ENCODE results near the gene ZNF516.

ZNF516 gene

DNA sequence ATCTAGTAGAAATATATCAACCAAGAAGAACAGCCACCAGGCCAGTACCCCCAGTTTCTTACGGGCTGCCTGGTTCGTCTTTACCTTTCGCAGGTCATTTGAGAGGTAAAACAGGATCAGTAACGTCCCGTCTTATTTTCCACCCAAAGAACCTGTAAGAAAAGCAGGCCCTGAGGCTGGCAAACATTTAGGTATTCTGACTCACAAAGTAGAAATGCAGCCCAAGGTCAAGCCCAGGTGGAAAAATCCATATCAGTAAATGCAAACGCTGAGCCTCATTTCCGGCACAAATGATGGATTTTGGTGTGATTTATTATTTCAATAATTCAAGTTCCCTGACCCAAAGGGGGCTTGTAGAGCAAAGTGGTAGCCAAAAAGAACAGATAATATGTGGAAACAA is 171.2 kb downstream of the ZNF516 start:
- DNase-seq, result no peak

DNA sequence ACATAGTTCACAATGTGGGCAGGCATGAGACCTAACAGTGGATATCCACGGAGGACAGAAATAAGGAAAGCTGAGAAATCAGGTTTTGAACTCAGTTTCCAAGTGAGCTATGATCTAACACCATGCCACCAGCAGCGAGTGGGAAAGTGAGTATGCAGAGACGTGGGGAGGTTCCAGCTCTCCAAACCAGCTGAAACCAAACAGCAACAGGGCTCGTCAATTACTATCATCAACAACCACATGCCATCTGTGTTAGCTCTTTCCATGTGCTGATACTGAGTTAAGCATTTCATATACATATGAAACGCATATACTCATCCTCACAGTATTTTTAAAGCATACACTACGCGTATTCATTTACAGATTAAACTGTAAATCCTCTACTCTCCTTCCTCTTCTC is 172.4 kb downstream of the ZNF516 start:
- DNase-seq, result no peak

DNA sequence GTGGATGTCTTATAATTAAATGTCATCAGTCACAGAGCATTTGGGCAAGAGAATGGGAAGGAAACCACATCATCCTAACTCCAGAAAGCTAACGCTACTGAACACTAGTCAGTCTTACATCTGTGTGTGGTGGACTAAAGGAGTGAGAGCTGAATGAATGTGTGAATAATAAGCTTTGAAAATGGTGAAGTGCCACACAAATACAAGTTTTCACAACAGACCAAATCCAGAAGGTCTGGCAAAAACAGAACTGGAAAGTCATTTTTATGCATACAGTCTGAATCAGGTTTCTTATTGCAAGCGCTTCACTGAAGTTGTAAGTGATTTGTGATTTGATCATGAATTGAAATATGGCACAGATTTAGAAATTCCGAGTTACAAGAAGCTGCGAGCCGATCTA is 175.7 kb downstream of the ZNF516 start:
- DNase-seq, result no peak

DNA sequence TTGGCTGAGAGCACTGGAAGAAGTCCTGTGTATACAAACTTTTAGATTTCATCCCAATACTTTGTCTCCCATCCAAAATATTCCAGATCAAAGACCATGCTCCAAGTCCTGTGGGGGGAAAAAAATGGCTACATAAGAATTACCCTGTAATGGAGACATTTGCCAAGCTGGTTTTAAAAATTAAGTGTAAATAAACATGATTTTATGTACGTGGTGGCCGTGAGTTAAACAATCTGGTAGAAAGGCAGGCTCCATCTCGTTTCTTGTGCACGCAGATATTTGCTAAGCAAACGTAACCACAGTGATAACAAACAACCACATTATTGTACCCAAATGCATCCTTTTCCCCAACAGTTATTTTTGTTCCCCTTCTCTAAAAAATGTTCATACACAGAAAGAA is 176.4 kb downstream of the ZNF516 start:
- no peak for DNase-seq

DNA sequence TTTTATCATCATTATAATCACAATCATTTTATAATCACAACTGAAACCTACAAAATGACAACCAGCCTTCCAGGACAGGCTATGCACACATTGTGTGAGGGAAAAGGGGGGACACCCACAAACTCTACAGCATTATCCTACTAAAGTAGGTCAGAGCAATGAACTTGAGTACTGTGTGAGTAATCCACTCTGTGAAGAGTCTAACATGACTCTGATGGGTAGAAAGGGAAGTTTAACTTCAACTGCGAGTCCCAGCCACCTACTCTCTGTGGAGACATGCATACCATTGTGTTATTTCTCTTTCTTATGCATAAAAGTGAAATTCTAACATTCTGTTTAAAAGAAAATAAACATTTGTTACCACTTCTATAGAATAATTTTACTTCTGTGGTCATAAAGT is 177.9 kb downstream of the ZNF516 start:
- DNase-seq, result no peak

DNA sequence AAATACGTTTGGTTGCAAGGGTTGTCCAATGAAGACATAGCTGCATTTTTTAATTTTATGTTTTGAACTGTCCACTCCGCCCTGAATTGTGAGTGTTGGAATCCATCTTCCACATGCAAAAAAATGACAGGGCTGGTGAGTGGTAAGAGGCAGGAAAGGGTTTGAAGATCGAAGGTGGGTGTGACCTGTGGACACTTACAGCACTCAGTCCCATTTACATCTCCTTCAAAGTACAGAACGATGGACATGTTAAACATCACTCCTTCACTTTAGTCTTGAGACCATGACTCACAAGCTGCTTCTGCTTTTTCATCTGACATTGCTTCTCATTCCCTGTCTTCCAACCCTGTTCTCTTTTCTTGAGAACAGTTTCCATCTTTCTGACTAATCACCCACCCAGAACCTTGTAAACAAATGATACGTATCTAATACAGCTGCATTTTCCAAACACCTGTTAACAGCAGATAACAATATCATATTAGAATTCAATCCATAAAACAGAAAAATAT is 179.3 kb downstream of the ZNF516 start:
- DNase-seq, result no peak

DNA sequence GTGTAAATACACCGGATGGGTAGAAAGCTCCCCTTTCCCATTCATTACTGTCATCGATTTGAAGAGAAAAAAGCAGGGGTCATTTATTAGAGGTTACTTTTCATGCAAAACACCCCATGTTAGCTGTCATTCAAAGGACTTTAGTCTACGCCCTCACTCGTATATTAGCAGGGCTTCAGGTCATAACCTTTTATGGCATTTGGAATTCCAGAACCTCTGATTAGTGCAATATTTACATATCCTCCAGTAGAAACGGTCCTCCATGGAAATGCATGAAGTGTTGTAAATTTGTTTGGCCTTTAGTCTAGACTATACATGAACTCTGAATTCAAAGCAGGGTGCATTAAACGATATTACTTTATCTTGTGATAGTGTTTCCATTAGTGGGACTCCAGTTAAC is 180.5 kb downstream of the ZNF516 start:
- no peak for DNase-seq

DNA sequence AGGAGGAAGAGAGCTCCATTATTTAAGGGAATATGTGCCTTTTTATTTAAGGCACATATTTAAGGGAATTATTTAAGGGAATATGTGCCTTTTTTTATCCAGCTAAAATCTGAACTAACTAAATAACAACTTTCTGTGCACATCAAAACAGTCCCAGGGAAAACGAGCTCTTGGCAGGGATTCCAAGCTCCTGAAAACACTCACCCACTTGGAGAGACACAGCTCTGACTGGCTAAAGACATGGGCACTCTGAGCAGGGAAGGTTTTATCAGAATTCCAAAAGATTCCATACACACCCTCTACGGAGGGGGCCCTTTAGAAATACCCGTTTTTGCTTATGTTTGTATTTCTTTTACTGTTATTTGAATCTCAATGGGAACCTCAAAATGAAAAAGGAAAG is 181.0 kb downstream of the ZNF516 start:
- no peak for DNase-seq
